ENCODE results near the gene GAA. TPM values are rescaled to one million over a fixed set of nuclear protein-coding genes. Genes with fewer than 3 reads are reported as not detected.

The GAA gene
- total and polyA plus RNA-seq, 2 of the 13 experiments (the other 11 are each of a cell fraction or from before 2014, with no cell fraction given): 21.6 to 36.4 TPM

DNA sequence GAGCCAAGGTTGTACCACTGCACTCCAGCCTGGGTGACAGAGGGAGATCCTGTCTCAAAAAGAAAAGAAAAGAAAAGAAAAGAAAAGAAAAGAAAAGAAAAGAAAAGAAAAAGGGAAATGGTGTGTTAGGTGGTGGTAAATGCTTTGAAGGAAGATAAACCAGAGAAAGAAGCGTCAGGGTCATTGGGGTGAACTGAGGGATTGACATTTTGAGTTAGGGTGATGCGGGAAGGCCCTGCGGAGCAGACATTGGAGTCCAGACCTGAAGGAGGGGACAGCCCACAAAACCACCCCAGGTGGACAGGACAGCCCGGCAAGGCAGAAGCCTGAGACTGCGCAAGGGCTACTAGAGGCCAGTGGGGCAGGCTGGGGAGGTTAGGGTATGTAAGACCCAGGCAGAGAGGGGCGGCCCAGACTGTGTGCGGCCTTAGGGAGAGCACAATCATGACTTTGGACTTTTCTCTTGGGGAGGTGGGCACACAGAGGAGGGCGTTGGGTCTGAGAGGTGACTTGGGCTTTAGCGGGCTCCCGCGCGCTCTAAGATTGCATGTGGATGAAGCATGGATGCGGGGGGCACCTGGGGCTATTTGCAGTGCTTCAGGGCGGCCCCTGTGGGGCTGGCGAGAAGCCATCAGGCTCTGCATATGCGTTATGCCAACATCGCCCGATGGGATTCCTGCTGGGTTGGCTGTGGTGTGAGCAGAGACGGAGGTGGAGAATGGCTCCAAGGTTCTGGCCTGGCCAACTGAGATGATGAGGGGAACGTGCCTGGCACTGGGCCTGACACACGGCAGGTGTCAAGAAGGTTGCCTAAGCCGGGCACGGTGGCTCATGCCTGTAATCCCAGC is 3.3 kb upstream of the GAA start (continued):
- TF ChIP-seq, protein P1, sequence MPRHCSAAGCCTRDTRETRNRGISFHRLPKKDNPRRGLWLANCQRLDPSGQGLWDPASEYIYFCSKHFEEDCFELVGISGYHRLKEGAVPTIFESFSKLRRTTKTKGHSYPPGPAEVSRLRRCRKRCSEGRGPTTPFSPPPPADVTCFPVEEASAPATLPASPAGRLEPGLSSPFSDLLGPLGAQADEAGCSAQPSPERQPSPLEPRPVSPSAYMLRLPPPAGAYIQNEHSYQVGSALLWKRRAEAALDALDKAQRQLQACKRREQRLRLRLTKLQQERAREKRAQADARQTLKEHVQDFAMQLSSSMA (CRISPR knock-in tag; IDR thresholded peaks at IDR 0.05): no peak
- TF ChIP-seq ZNF124 (CRISPR knock-in tag; IDR thresholded peaks at IDR 0.05) (no peak), ZNF83 (CRISPR knock-in tag; IDR thresholded peaks at IDR 0.05; ENCODE audit: borderline replicate concordance) (no peak), SP5 (CRISPR knock-in tag; IDR thresholded peaks at IDR 0.05; ENCODE audit: borderline replicate concordance, low read depth) (no peak), ZNF232 (CRISPR knock-in tag; IDR thresholded peaks at IDR 0.05; ENCODE audit: borderline replicate concordance) (no peak), JDP2 (CRISPR knock-in tag; IDR thresholded peaks at IDR 0.05; ENCODE audit: borderline replicate concordance) (no peak), SALL2 (CRISPR knock-in tag; IDR thresholded peaks at IDR 0.05) (no peak), RXRA (CRISPR knock-in tag; IDR thresholded peaks at IDR 0.05) (no peak)

DNA sequence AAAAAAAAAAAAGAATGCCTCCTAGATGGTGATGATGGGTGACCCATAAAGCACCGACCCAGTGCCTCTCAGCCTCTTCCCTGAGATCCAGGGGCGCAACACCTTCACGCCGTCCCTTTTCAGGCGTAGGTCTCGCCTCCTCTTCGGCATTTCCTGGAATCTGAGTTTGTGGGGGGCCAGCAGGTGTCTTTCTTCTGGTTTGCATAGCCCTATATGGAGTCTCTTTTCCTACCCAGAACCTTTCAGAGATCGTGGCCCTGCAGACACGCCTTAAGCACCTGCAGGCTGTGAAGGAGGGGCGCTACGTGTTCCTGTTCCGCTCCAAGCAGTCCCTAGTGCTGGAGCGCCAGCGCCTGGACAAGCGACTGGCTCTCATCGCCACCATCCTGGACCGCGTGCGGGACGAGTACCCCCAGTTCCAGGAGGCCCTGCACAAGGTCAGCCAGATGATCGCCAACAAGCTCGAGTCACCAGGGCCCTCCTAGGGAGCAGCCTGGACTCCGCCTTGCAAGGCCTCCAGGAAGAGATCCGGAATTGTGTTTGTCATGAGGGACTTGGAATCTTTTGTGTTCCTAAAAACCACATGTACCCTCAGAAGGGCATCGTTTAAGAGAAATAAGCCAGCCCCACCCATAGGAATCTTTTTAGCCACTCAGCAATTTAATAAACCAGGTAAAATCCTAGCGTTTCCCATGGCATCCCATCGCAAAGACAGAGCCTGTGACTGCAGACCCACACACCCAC is 1.9 kb upstream of the GAA start:
- CTCF ChIA-PET (ENCODE audit: low intra/inter-chr PET ratio, low total read pairs): no interaction called here
- H3K4me3 ChIP-seq (replicated peaks in 1 of 3; ENCODE audit: insufficient read depth in 1 of 3, low read depth in 2 of 3, low read length in 3 of 3): peak overlapping the region in 1 of 3 experiments; percentile 7; a peak in 1 of 6 replicates
- intact Hi-C loops (cut with micrococcal nuclease; ENCODE audit: unreplicated experiment) (no loop called here), in situ Hi-C loops (cut with HindIII; ENCODE audit: extremely low pct_ligation_motif_present, low pct_unique_long_range_greater_than_20kb) (no loop called here)
- WGBS (ENCODE audit: low lambda C conversion rate): 74% methylated on average over 25 of the region's 27 CpGs
- H2AFZ ChIP-seq (ENCODE audit: low read length): peak overlapping the region; percentile 44
- H3K9ac ChIP-seq (ENCODE audit: insufficient read depth, low read depth, low read length): no peak overlapping the region
- peaks cover 9% of the 10 kb centered on the region for H3K79me2 ChIP-seq (ENCODE audit: insufficient read depth, low read length)
- DNase-seq (ENCODE audit: low spot score) (no peak), FAIRE-seq (no peak), ATAC-seq (no peak)
- peaks cover 49% of the 10 kb centered on the region for H3K4me1 ChIP-seq (ENCODE audit: insufficient read depth, low read length)
- no peaks in the 10 kb centered on the region for H3K9me3 ChIP-seq (ENCODE audit: low read length)
- BruUV-seq (replicated peaks): no TSS peak
- peak overlapping the region; percentile 89; the same call in 1 of the 2 replicates for H3K4me2 ChIP-seq (ENCODE audit: low read depth, low read length)
- H3K27me3 ChIP-seq (ENCODE audit: control insufficient read depth in 1 of 2, insufficient read depth in 2 of 2, low read length in 2 of 2): peaks cover 5 to 41% of the 10 kb centered on the region in 2 experiments; a peak in 4 of 5 replicates
- POLR2A ChIA-PET: no interaction called here
- H3K36me3 ChIP-seq (replicated peaks in 1 of 2; ENCODE audit: control insufficient read depth in 1 of 2, insufficient read depth in 2 of 2, low read length in 2 of 2): no peaks in the 10 kb centered on the region
- H4K20me1 ChIP-seq (ENCODE audit: insufficient read depth, low read length): no peaks in the 10 kb centered on the region
- H3K27ac ChIP-seq (ENCODE audit: extremely low read length, insufficient read depth, low read length): no peak overlapping the region
- TF ChIP-seq, protein P2, sequence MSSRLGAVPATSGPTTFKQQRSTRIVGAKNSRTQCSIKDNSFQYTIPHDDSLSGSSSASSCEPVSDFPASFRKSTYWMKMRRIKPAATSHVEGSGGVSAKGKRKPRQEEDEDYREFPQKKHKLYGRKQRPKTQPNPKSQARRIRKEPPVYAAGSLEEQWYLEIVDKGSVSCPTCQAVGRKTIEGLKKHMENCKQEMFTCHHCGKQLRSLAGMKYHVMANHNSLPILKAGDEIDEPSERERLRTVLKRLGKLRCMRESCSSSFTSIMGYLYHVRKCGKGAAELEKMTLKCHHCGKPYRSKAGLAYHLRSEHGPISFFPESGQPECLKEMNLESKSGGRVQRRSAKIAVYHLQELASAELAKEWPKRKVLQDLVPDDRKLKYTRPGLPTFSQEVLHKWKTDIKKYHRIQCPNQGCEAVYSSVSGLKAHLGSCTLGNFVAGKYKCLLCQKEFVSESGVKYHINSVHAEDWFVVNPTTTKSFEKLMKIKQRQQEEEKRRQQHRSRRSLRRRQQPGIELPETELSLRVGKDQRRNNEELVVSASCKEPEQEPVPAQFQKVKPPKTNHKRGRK (CRISPR knock-in tag; IDR thresholded peaks at IDR 0.05): no peak
- TF ChIP-seq ZNF777 (CRISPR knock-in tag; IDR thresholded peaks at IDR 0.05): no peak
- TF ChIP-seq ZNF782 (CRISPR knock-in tag; IDR thresholded peaks at IDR 0.05; ENCODE audit: borderline replicate concordance): no peak
- TF ChIP-seq GLI4 (CRISPR knock-in tag; IDR thresholded peaks at IDR 0.05; ENCODE audit: borderline replicate concordance): no peak
- 0 out of 2 replicates have a peak, but pooled peaks have one; percentile 39 for TF ChIP-seq MAFF (IDR thresholded peaks at IDR 0.05; ENCODE audit: low read depth, low read length)
- TF ChIP-seq ZNF367 (CRISPR knock-in tag; IDR thresholded peaks at IDR 0.05; ENCODE audit: borderline replicate concordance): no peak
- no peak for TF ChIP-seq TCF7 (IDR thresholded peaks at IDR 0.05; ENCODE audit: low read depth)
- no peak for TF ChIP-seq CHD4 (IDR thresholded peaks at IDR 0.05; ENCODE audit: borderline replicate concordance, low read length)
- no peak for TF ChIP-seq ZSCAN12 (CRISPR knock-in tag; IDR thresholded peaks at IDR 0.05)
- no peak for TF ChIP-seq ZNF441 (CRISPR knock-in tag; IDR thresholded peaks at IDR 0.05; ENCODE audit: borderline replicate concordance)
- TF ChIP-seq ASH2L (IDR thresholded peaks at IDR 0.05; ENCODE audit: insufficient read length, low read depth, low read length): no peak
- no peak for TF ChIP-seq NFIC (IDR thresholded peaks at IDR 0.05; ENCODE audit: low read length)

Measured in HepG2 (cell line).